Spleen (tissue), 7 donors: ENCODE data around the gene UCP2.

ENCODE experiments used
- CTCF ChIP-seq, 11 experiments: fragments of 200-600 bp in 7 of 11; fragments of 450-650 bp in 4 of 11; sonication (generic) in 4 of 11; IDR thresholded peaks in 8 of 11; conservative IDR thresholded peaks in 3 of 11; 1 replicate in 7 of 11; 2 replicates in 4 of 11; pipeline versions ENCODE4 v1.4.0 to v1.8.0; 2016 to 2021; ENCODE audit warnings: antibody characterized with exemption in 11 of 11, inconsistent platforms in 4 of 11, mild to moderate bottlenecking in 1 of 11
- POLR2A ChIP-seq, 3 donors: fragments of 450-650 bp; IDR thresholded peaks; one replicate each; pipeline ENCODE4 v1.5.1; 2017; ENCODE audit warnings: antibody characterized with exemption in 3 of 3, mild to moderate bottlenecking in 1 of 3
- POLR2AphosphoS5 ChIP-seq, 3 donors: sonication (generic); formaldehyde crosslinking; IDR thresholded peaks; one replicate each; pipeline ENCODE4 v1.5.1; 2017; ENCODE audit warnings: antibody characterized with exemption in 3 of 3
- donor health status: DM: no; HTN: no; CAD: no; lungs with moderate emphysema.
- donor health status: DM: no; HTN: no; CAD: no.
- donor health status: DM: no; HTN: no; CAD: no.

GRCh38 chr11:73999581-74000306 is 17.1 kb upstream of the UCP2 start:
- TF ChIP-seq CTCF (IDR thresholded peaks at IDR 0.05 in 8 of 11, conservative IDR thresholded peaks at IDR 0.05 in 3 of 11) (no peak), POLR2A (IDR thresholded peaks at IDR 0.05) (no peak), POLR2AphosphoS5 (IDR thresholded peaks at IDR 0.05) (no peak)
